Bronchial epithelial cell (primary cell): Measurements from ENCODE around the gene FYB1. TPM values are rescaled to one million over a fixed set of nuclear protein-coding genes. Genes with fewer than 3 reads are reported as not detected.
A peak's percentile ranks its signal among the peaks of the same experiment; 100 is the strongest.

Experiments used
- DNase-seq: peaks from one replicate; pipeline ENCODE4 v3.0.0-alpha.2; 2010; ENCODE audit warnings: low read depth
- FAIRE-seq: peaks from 2 replicates; lab custom pipeline; 2011; peaks lifted over from hg19 to GRCh38; lab: Jason Lieb, UNC
- H3K27me3 ChIP-seq: 2 replicates; pipeline ENCODE4 v1.5.1; 2011; ENCODE audit warnings: low read length; ENCODE audit not compliant: control insufficient read depth, insufficient read depth
- H3K36me3 ChIP-seq: 2 replicates; pipeline ENCODE4 v1.5.1; 2011; ENCODE audit warnings: low read length; ENCODE audit not compliant: control insufficient read depth, insufficient read depth
- H3K4me3 ChIP-seq: 2 replicates; pipeline ENCODE4 v1.5.1; 2011; ENCODE audit warnings: mild to moderate bottlenecking, low read depth, low read length, control low read depth
- total RNA-seq: library from RNA; depleted of rRNA; stranded (reverse); fragments of >200 nt; gene quantifications from 2 replicates; pipeline ENCODE4 v1.2.1, GENCODE V29; 2014
- TF ChIP-seq, protein P1 (sequence below): IDR thresholded peaks from 2 replicates; pipeline ENCODE4 v1.5.1; 2011; ENCODE audit warnings: mild to moderate bottlenecking, moderate library complexity, low read length, control low read depth, inconsistent platforms; ENCODE audit not compliant: insufficient read depth, severe bottlenecking

Gene FYB1
- total RNA-seq, 1 donor from 2014 or later, result 0.26 TPM

DNA sequence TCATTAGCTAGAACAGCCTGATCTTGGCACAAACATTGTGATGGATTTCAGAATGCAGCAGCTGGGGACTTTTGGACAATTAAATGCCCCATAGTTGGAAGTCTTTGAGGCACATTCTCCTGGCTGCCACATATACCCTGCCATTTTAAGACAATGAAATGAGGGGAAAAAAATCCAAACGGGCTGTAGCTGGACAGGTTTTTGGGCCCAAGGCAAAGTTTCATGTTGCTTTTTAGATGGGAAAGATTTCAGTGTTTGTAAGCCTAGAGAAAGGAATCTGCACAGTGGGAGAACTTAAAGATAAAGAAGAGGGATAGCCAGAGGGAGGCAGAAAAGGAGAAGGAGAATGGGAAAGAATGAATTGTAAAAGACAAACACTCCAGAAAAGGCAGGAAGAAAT is 115.1 kb downstream of the FYB1 start:
- FAIRE-seq (no peak), DNase-seq (no peak)
- TF ChIP-seq, protein P1, sequence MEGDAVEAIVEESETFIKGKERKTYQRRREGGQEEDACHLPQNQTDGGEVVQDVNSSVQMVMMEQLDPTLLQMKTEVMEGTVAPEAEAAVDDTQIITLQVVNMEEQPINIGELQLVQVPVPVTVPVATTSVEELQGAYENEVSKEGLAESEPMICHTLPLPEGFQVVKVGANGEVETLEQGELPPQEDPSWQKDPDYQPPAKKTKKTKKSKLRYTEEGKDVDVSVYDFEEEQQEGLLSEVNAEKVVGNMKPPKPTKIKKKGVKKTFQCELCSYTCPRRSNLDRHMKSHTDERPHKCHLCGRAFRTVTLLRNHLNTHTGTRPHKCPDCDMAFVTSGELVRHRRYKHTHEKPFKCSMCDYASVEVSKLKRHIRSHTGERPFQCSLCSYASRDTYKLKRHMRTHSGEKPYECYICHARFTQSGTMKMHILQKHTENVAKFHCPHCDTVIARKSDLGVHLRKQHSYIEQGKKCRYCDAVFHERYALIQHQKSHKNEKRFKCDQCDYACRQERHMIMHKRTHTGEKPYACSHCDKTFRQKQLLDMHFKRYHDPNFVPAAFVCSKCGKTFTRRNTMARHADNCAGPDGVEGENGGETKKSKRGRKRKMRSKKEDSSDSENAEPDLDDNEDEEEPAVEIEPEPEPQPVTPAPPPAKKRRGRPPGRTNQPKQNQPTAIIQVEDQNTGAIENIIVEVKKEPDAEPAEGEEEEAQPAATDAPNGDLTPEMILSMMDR, result no peak
- H3K4me3 ChIP-seq, result no peak overlapping the region
- no peaks in the 10 kb centered on the region for H3K27me3 ChIP-seq
- no peaks in the 10 kb centered on the region for H3K36me3 ChIP-seq

DNA sequence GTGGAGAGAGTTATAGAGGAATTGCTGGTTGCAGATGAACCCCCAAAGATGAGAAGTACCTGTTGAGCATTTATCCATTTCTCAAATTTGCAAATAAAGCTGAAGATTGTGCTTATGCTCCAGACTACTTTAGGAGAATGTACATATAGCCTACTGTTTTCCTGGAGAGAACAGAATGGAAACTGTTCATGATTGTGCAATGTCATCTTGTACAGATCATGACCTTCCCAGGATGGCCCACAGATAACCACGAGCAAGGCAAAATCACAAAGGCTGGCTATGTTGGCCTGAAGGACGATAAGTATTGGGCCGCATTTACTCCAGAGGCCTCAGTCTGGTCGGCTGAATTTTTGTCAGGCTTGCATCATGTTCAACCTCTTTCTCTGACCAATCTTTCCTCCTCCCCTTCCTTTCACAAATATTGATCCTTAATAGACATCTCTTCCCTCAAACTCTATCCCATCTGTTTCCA is 116.6 kb downstream of the FYB1 start:
- FAIRE-seq (no peak), DNase-seq (no peak)
- H3K36me3 ChIP-seq, result no peaks in the 10 kb centered on the region
- no peaks in the 10 kb centered on the region for H3K27me3 ChIP-seq
- no peak overlapping the region for H3K4me3 ChIP-seq
- TF ChIP-seq, protein P1, result no peak

DNA sequence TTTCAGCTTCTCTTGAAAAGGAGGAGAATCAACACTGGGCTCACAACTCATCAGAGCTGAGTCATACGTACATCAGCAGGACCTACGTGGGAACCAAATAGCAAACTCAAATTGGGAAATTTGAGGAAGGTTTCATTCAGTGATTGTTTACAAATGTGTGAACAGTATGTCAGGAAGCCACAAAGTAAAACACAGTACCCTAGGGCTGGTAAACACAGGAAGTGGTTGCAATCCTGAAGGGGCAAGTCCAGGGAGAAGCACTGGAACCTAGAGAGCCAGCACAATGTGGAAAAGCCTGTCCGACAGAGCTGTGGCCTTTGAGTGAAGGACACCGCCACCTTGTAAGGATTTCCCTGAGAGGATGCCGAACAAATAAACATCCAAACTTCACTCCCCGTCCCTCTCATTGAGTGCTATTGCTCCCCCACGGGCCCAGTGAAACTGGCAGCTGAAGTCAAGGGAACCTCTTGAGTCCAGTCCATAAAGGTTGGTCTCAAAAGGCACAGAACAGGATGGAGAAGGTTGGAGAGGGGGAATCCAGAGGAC is 118.4 kb downstream of the FYB1 start:
- TF ChIP-seq, protein P1, result no peak
- DNase-seq, result peak; percentile 100
- Histone ChIP-seq H3K36me3 (no peaks in the 10 kb centered on the region), H3K4me3 (no peak overlapping the region), H3K27me3 (no peaks in the 10 kb centered on the region)
- peak; percentile 88 for FAIRE-seq

DNA sequence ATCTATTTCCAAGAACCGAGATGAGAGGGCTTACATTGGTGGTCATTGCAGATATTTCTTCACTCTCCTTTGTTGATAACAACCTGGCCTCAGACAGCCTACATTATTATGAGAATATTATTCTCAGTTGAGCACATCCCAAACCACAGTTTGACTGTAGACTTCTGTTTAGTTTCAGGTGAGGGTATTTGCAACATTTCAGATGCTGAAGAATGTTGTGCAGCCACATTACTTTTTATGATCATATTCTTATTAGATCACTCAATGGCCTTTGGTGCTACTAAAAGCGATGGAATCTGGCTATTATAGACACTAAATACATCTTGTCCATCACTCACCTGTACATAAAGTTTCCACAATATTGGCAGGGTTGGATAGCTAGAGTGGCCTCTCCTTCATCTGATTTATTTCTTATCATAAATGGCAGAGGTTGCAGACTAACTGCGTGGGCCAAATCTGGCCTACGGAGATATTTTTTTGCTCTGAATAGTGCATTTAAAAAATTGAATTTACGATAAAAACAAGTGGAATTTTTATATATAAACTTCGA is 119.0 kb downstream of the FYB1 start:
- Histone ChIP-seq H3K36me3 (no peaks in the 10 kb centered on the region), H3K27me3 (no peaks in the 10 kb centered on the region), H3K4me3 (no peak overlapping the region)
- FAIRE-seq (no peak), DNase-seq (peak; percentile 39)
- TF ChIP-seq, protein P1, result no peak

DNA sequence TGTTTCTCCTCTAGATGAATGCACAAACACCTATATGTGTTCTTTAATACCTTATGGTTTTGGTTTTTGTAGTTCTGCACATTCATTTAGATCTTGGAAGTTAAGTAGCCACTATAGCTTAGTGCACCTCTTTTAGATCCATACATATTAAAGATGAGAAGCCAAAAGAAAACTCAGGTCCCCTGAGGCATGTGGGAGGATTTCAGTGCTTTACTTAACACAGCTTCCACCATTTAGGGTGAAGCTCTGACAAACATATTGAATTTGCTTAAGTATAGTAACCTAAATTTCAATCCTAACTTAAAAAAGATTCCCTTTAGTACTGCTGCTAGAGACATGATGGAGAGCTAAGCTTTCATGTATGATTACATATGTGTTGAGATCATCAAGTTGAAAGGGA is 119.5 kb downstream of the FYB1 start:
- TF ChIP-seq, protein P1, result no peak
- Histone ChIP-seq H3K4me3 (no peak overlapping the region), H3K27me3 (no peaks in the 10 kb centered on the region), H3K36me3 (no peaks in the 10 kb centered on the region)
- FAIRE-seq, result no peak
- DNase-seq, result peak; percentile 19

DNA sequence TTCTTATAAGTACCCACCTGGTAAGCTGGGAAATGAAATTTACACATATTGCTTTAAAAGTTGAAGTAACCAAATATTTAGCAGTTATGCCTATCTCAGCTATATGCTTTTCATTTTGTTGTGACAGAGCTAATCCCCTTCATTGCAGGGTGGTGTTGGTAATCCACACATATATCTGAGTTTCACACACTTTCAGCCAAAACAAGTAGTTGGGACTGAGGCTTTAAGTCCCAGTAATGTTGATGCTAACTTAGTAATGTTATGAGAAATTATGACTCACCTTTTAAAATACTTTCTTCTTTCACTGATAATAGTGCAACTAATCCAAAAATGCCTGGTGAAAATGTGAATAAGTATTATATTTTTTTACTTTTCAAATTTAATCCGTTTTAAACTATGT is 126.0 kb downstream of the FYB1 start:
- Histone ChIP-seq H3K36me3 (no peaks in the 10 kb centered on the region), H3K4me3 (no peak overlapping the region), H3K27me3 (no peaks in the 10 kb centered on the region)
- TF ChIP-seq, protein P1, result no peak
- FAIRE-seq, result no peak
- DNase-seq, result peak; percentile 80
